Immature natural killer cell (primary cell): ENCODE results near the gene RMND1. TPM values are rescaled to one million over a fixed set of nuclear protein-coding genes. Genes with fewer than 3 reads are reported as not detected.

Source experiments
- DNase-seq, 3 donors: peaks; one replicate each; pipeline ENCODE4 v3.0.0; 2022; ENCODE audit warnings: mixed read lengths in 1 of 3
- H3K27ac Mint-ChIP-seq, 6 donors: one replicate each; pipeline ENCODE4 v1.8.0; 2020; ENCODE audit warnings: mixed read lengths in 6 of 6, mild to moderate bottlenecking in 5 of 6, inconsistent platforms in 4 of 6, moderate library complexity in 3 of 6
- H3K27me3 Mint-ChIP-seq, 3 donors: one replicate each; pipeline ENCODE4 v1.8.0; 2020 to 2021; ENCODE audit warnings: low read depth in 3 of 3, mild to moderate bottlenecking in 3 of 3, mixed read lengths in 3 of 3, moderate library complexity in 3 of 3, inconsistent platforms in 1 of 3
- H3K36me3 Mint-ChIP-seq, 3 donors: one replicate each; pipeline ENCODE4 v1.8.0; 2020; ENCODE audit warnings: mixed read lengths in 3 of 3, inconsistent platforms in 2 of 3, mild to moderate bottlenecking in 2 of 3
- H3K4me1 Mint-ChIP-seq, 2 donors: one replicate each; pipeline ENCODE4 v1.8.0; 2020; ENCODE audit warnings: inconsistent platforms in 2 of 2, mild to moderate bottlenecking in 2 of 2, mixed read lengths in 2 of 2, moderate library complexity in 1 of 2
- H3K4me3 Mint-ChIP-seq, 5 donors: one replicate each; pipeline ENCODE4 v1.8.0; 2020; ENCODE audit warnings: mild to moderate bottlenecking in 5 of 5, mixed read lengths in 5 of 5, inconsistent platforms in 3 of 5, moderate library complexity in 3 of 5
- H3K9me3 Mint-ChIP-seq, 6 donors: one replicate each; pipeline ENCODE4 v1.8.0; 2020; ENCODE audit warnings: mild to moderate bottlenecking in 6 of 6, mixed read lengths in 6 of 6, inconsistent platforms in 4 of 6, moderate library complexity in 3 of 6
- polyA plus RNA-seq, 3 donors: library from polyadenylated mRNA; unstranded; fragments of 300-500 nt; fragmentation: Illumina TruSeq; gene quantifications; one replicate each; pipeline ENCODE4 v1.2.3, GENCODE V29; 2021

Gene RMND1
- polyA plus RNA-seq, 3 donors from 2014 or later: 6.4 to 13.3 (median 7.5) TPM

- peaks cover 14 to 27% (median 22%) of the 10 kb centered on the region in 3 donors for H3K27me3 Mint-ChIP-seq
- H3K4me1 Mint-ChIP-seq: peaks cover 67 to 82% of the 10 kb centered on the region in 2 donors
- H3K36me3 Mint-ChIP-seq: peaks cover 0 to 3% (median 0%) of the 10 kb centered on the region in 3 donors
- H3K9me3 Mint-ChIP-seq: no peaks in the 10 kb centered on the region
- H3K27ac Mint-ChIP-seq: peak overlapping the region; percentile 94 to 99 (median 98)
- no peak for DNase-seq
- peak overlapping the region; percentile 95 to 97 (median 96) for H3K4me3 Mint-ChIP-seq
Measured at GRCh38 chr6:151393410-151393809, 58.5 kb downstream of the RMND1 start.

- H3K27me3 Mint-ChIP-seq: peaks cover 14 to 27% (median 22%) of the 10 kb centered on the region in 3 donors
- peaks cover 0 to 3% (median 0%) of the 10 kb centered on the region in 3 donors for H3K36me3 Mint-ChIP-seq
- H3K4me3 Mint-ChIP-seq: peak overlapping the region; percentile 95 to 97 (median 96)
- H3K27ac Mint-ChIP-seq: peak overlapping the region; percentile 94 to 99 (median 98)
- no peaks in the 10 kb centered on the region for H3K9me3 Mint-ChIP-seq
- no peak for DNase-seq
- peaks cover 67 to 82% of the 10 kb centered on the region in 2 donors for H3K4me1 Mint-ChIP-seq
Measured at GRCh38 chr6:151392427-151392826, 59.5 kb downstream of the RMND1 start.

GRCh38 chr6:151391471-151392413 lies 60.2 kb downstream of the RMND1 start, which contains the start of gene ZBTB2:
TSS of gene ZBTB2 (minus strand) at chr6:151391559. CDS start at chr6:151373637, 17,922 bp downstream.
- Mint-ChIP-seq H3K4me1 (peaks cover 66 to 81% of the 10 kb centered on the region in 2 donors), H3K36me3 (peaks cover 0 to 3% (median 0%) of the 10 kb centered on the region in 3 donors), H3K27ac (peak within 1 kb of the TSS; percentile 94 to 99 (median 98)), H3K4me3 (peak within 1 kb of the TSS; percentile 95 to 97 (median 96)), H3K9me3 (no peaks in the 10 kb centered on the region), H3K27me3 (peaks cover 14 to 27% (median 22%) of the 10 kb centered on the region in 3 donors)
- DNase-seq: peak; percentile 67 to 71 (median 70)

GRCh38 chr6:151390851-151391470 lies 61.0 kb downstream of the RMND1 start:
- Mint-ChIP-seq H3K27me3 (peaks cover 14 to 27% (median 22%) of the 10 kb centered on the region in 3 donors), H3K4me3 (peak overlapping the region; percentile 95 to 97 (median 96)), H3K27ac (peak overlapping the region in 2 of 6 donors; percentile 97 to 99), H3K9me3 (no peaks in the 10 kb centered on the region), H3K4me1 (peaks cover 64 to 78% of the 10 kb centered on the region in 2 donors), H3K36me3 (peaks cover 0 to 3% (median 0%) of the 10 kb centered on the region in 3 donors)
- peak; percentile 79 to 86 (median 85) for DNase-seq

GRCh38 chr6:151390276-151390850 lies 61.6 kb downstream of the RMND1 start:
- Mint-ChIP-seq H3K27ac (peak overlapping the region; percentile 29 to 97 (median 83)), H3K9me3 (no peaks in the 10 kb centered on the region), H3K36me3 (peaks cover 0 to under 1% (median 0%) of the 10 kb centered on the region in 3 donors), H3K27me3 (peaks cover 14 to 25% (median 22%) of the 10 kb centered on the region in 3 donors), H3K4me3 (peak overlapping the region; percentile 70 to 96 (median 73)), H3K4me1 (peaks cover 67 to 78% of the 10 kb centered on the region in 2 donors)
- DNase-seq: peak; percentile 98 to 99 (median 99)

- Mint-ChIP-seq H3K36me3 (no peaks in the 10 kb centered on the region), H3K9me3 (no peaks in the 10 kb centered on the region), H3K27ac (peak overlapping the region; percentile 93 to 98 (median 97)), H3K4me1 (peaks cover 67 to 78% of the 10 kb centered on the region in 2 donors), H3K4me3 (peak overlapping the region; percentile 90 to 97 (median 93)), H3K27me3 (peaks cover 14 to 25% (median 22%) of the 10 kb centered on the region in 3 donors)
- no peak for DNase-seq
Measured at GRCh38 chr6:151389618-151390275, 62.2 kb downstream of the RMND1 start.

- Mint-ChIP-seq H3K4me1 (peaks cover 69 to 78% of the 10 kb centered on the region in 2 donors), H3K9me3 (no peaks in the 10 kb centered on the region), H3K36me3 (peaks cover 0 to 2% (median under 1%) of the 10 kb centered on the region in 3 donors)
Measured at GRCh38 chr6:151388997-151389617, 62.8 kb downstream of the RMND1 start.

GRCh38 chr6:151388236-151388635 lies 63.7 kb downstream of the RMND1 start:
- Mint-ChIP-seq H3K27ac (peak overlapping the region; percentile 83 to 98 (median 97)), H3K36me3 (peaks cover 0 to 6% (median 4%) of the 10 kb centered on the region in 3 donors), H3K27me3 (peaks cover 14 to 27% (median 22%) of the 10 kb centered on the region in 3 donors), H3K4me3 (peak overlapping the region in 4 of 5 donors; percentile 12 to 57 (median 30)), H3K4me1 (peaks cover 67 to 76% of the 10 kb centered on the region in 2 donors), H3K9me3 (no peaks in the 10 kb centered on the region)
- DNase-seq: no peak

More at GRCh38 chr6:151388997-151389617, 62.8 kb downstream of the RMND1 start:
- H3K27ac Mint-ChIP-seq: peak overlapping the region; percentile 93 to 98 (median 97)
- no peak for DNase-seq
- H3K27me3 Mint-ChIP-seq: peaks cover 14 to 27% (median 22%) of the 10 kb centered on the region in 3 donors
- peak overlapping the region; percentile 90 to 97 (median 93) for H3K4me3 Mint-ChIP-seq

- peaks cover 0 to 6% (median 4%) of the 10 kb centered on the region in 3 donors for H3K36me3 Mint-ChIP-seq
- H3K4me3 Mint-ChIP-seq: peak overlapping the region in 1 of 5 donors; percentile 7
- peaks cover 12 to 26% (median 22%) of the 10 kb centered on the region in 3 donors for H3K27me3 Mint-ChIP-seq
- no peaks in the 10 kb centered on the region for H3K9me3 Mint-ChIP-seq
- DNase-seq: no peak
- H3K4me1 Mint-ChIP-seq: peaks cover 58 to 67% of the 10 kb centered on the region in 2 donors
- peak overlapping the region; percentile 74 to 97 (median 84) for H3K27ac Mint-ChIP-seq
Measured at GRCh38 chr6:151387175-151387970, 64.6 kb downstream of the RMND1 start.

- peaks cover 0 to 6% (median 4%) of the 10 kb centered on the region in 3 donors for H3K36me3 Mint-ChIP-seq
- H3K4me1 Mint-ChIP-seq: peaks cover 66 to 77% of the 10 kb centered on the region in 2 donors
- H3K27ac Mint-ChIP-seq: peak overlapping the region; percentile 70 to 90 (median 86)
- H3K27me3 Mint-ChIP-seq: peaks cover 0 to 14% (median 10%) of the 10 kb centered on the region in 3 donors
- peak in 2 of 3 donors; percentile 18 to 36 for DNase-seq
- no peaks in the 10 kb centered on the region for H3K9me3 Mint-ChIP-seq
- H3K4me3 Mint-ChIP-seq: peak overlapping the region; percentile 15 to 76 (median 65)
Measured at GRCh38 chr6:151385177-151385576, 66.7 kb downstream of the RMND1 start.

GRCh38 chr6:151384151-151384550 lies 67.8 kb downstream of the RMND1 start:
- H3K36me3 Mint-ChIP-seq: peaks cover 0 to 6% (median 4%) of the 10 kb centered on the region in 3 donors
- no peak for DNase-seq
- peaks cover 69 to 81% of the 10 kb centered on the region in 2 donors for H3K4me1 Mint-ChIP-seq
- no peaks in the 10 kb centered on the region for H3K9me3 Mint-ChIP-seq
- peak overlapping the region in 2 of 5 donors; percentile 40 to 72 for H3K4me3 Mint-ChIP-seq
- peaks cover 0 to 7% (median 5%) of the 10 kb centered on the region in 3 donors for H3K27me3 Mint-ChIP-seq
- peak overlapping the region; percentile 70 to 90 (median 86) for H3K27ac Mint-ChIP-seq
